ENCODE results near the gene KIN.
"Not testable (repeated sequence)": the region's sequence is repeated elsewhere in the genome, so short reads cannot be mapped to it uniquely, and the experiment has no call there.

KIN gene, protein sequence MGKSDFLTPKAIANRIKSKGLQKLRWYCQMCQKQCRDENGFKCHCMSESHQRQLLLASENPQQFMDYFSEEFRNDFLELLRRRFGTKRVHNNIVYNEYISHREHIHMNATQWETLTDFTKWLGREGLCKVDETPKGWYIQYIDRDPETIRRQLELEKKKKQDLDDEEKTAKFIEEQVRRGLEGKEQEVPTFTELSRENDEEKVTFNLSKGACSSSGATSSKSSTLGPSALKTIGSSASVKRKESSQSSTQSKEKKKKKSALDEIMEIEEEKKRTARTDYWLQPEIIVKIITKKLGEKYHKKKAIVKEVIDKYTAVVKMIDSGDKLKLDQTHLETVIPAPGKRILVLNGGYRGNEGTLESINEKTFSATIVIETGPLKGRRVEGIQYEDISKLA

DNA sequence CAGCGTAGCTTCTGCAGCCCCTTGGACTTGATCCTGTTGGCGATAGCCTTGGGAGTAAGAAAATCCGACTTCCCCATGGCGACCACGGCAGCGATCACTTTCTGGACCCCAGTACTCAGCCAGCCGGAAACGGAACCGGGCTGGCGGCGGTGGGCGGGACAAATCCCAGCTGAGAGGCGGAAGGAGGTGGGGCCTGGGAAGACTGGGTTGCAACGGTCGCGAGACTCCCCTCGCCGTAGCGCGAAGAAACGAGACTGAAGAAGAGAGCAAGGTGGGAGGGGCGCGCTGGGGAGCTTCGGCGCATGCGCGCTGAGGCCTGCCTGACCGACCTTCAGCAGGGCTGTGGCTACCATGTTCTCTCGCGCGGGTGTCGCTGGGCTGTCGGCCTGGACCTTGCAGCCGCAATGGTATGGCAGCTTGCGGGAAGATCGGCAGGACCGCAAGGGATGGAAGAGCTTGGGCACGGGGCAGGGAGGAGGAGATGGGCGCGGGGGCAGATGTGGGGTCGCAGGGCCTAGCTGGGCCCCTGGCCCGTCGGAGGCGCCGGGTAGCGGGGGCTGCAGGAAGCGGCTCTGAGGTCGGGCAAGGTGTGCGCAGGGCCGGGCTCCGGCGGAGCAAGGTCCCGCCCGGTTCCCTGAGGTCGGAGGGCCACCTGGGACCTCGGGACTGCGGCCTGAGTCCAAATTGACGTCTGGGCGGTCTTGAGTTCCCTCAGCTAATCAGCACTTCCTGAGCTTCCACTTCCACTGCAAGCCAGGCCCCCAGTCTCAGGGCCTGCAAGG is at the start of gene KIN, which contains the start of gene ATP5F1C:
TSS of gene KIN (minus strand) at position 137 of the 782 bp plus-strand sequence. CDS start at position 77, 60 bp downstream.
TSS of gene ATP5F1C (plus strand) at position 321 of the 782 bp plus-strand sequence. CDS start at position 352, 31 bp downstream.
- peak; percentile 74 for DNase-seq

DNA sequence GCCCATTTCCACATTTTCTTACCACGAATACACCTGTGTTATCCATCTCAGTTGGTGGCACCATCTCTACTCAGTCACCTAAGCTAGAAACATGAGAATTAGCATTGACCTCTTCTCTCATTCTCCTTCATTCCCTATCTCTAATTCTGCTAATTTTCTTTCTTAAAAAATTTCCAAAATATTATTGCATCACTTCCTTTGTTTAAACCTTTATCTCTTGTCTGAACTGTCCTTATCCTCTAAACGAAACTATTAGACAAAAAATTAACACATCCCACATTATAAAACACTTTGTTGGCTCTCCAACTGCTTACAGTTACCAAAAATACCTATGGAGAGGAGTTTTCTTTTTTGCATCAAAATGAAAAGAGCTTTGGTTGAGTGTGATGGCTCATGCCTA is 48.8 kb upstream of the KIN start:
- DNase-seq: no peak

DNA sequence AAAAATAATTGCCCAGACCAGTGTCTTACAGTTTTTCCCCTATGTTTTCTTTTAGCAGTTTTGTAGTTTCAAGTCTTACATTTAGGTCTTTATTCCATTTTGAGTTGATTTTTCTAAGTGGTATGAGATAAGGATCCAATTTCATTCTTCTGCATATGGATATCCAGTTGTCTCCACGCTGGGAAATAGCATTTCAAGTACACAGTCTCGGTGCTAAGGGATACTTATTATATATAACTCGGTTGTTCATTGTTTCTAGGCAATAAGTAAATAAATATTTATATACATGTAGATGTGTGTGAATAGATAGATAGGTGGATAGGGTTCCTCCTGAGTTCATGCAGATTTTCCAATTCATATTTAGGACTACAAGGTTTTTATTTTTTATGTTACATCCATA is 46.5 kb upstream of the KIN start:
- no peak for DNase-seq

DNA sequence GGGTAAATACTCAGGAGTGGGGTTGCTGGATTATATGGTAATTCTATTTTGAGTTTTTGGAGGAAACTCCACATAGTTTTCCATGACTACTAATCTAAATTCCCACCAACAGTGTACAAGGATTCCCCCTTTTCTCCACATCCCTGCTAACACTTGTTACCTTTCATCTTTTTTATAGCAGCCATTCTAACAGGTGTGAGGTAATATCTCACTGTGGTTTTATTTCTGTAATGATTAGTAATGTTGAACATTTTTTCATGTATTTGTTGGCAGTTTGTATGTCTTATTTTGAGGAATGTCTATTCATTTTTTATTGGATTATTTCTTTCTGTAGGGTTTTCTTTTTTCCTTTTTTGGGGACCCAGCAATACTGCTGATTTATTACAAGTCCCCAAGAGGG is 45.4 kb upstream of the KIN start:
- DNase-seq: no peak

DNA sequence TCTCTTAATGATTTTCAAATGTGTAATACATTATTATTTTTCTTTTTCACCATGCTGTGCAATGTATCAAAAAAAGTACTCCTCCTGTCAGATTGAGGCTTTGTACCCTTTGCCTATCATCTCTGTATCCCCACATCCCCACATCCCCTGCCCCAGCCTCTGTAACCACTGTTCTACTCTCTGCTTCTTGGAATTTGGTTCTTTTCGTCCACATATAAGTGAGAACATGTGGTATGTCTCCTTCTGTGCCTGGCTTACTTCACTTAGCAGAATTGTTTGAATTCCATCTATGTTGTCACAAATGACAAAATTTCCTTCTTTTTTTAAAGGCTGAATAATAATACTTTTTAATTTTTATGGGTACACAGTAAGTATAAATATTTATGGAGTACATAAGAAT is 44.3 kb upstream of the KIN start:
- no peak for DNase-seq

DNA sequence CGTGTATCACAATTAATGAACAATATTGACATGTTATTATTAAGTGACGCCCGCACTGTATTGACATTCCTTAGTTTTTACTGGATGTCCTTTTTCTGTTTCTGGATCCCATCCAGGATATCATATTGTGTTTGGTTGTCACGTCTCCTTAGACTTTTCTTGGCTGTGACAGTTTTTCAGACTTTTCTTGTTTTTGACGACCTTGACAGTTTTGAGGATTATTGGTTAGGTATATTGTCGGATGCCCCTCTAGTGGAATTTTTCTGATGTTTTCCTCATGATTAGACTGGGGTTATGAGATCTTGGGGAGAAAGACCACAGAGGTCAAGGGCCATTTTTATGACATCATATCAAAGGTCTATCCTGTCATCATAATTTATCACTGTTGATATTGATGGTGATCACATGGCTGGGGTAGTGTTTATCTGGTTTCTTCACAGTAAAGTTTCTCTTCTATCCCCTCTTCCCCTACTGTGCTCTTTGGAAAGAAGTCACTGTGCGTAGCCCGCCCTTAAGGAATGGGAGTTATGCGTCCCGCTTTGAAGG is 41.6 kb upstream of the KIN start:
- no peak for DNase-seq

DNA sequence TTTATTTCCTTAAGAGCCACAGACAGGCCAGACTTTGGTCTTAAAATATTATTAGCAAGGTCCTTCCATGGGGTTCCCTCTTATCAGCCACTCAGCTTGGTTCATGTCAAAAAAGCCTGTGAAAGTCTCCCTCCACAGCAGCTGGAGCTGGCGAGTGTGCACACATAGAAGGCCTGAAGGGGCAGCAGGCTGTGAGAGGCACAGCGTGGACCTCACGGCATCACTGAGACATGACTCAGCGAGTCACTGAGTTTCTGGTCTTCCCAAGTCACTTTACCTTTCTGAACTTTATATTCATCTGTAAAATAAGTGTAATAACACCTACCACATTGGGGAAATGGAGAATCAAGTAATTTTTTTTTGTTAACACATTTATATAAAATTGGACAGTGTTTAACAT is 39.2 kb upstream of the KIN start:
- DNase-seq: no peak

DNA sequence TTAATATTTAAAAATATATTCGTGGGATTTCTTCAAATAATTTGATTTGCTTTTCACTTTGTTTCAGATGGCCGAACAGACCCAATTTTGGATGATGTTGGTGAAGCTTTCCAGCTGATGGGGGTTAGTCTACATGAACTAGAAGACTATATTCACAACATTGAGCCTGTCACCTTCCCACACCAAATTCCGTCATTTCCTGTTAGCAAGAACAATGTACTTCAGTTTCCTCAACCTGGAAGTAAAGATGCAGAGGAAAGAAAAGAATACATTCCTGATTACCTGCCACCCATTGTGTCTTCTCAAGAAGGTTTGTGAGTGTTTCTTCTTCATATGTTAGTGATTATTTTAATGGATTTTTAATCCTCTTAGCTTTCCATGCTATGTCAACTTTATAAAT is 36.5 kb upstream of the KIN start:
- no peak for DNase-seq

DNA sequence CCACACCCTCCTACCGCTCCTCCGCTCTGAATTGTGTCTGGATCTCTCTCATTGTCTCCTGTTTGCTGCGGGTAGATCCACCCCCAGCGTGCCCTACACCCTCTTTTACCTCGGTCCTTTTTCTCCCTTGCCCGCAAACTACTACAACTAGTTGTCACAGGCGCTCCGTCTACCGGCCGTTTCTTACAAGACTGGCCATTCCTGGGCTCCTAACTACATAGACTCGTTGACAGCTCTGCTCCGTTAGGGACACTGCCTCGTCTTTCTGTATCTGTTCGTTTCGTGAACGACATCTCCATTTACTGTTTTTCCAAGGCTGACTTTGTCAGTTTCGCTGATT is 31.3 kb upstream of the KIN start:
- no peak for DNase-seq

DNA sequence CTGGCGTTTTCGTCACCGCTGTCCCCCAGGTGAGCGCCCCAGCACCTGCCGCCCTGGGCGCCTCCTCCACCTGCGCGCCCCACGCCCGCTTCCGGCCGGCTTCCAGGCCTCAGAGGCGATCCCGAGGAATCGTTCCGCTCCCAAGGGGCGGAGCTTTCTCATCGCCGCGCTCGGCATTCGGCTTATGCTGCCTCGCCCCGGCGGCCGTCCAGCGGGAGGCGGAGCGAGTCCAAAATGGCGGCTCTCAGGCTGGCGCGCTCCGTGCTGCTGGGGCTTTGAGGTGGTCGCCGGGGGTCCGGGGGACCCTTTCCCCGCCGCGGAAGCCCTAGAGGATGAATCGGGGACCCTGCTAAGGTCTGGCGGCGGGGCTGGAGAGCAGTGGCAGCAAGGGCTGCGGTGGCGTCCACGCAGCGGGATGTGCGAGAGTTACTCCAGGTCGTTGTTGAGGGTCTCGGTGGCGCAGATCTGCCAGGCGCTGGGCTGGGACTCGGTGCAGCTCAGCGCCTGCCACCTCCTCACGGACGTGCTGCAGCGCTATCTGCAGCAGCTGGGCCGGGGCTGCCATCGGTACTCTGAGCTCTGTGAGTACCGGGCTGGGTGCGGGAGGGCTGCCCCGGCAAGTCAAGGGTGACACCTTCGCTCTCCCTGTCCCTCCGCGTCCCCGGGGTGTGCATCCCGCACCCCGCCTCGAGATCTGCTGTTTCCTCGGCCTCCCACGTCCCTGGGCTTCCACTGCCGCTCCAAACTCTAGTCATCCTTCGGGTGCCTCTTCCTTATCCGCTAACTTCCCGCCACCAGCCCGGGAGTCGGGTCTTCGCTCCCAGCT is 30.7 kb upstream of the KIN start, which contains the start of gene TAF3:
TSS of gene TAF3 (plus strand) at position 211 of the 826 bp plus-strand sequence. CDS start at position 416, 205 bp downstream.
- peak; percentile 75 for DNase-seq

DNA sequence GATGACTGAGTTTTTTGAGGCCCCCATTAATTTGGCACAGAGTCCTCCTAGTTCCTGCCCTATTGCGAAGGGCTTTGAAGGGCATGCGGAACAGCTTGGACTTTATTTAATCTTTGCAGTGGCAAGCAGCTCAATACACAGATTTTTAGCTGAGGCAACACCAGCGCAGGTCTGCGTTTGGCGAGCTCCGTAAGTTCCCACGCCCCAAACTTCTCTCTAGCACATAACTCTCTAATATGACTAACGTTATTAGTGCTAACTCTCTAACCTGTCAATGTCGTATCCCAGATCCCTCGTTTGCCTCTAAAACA is 30.1 kb upstream of the KIN start:
- no peak for DNase-seq

DNA sequence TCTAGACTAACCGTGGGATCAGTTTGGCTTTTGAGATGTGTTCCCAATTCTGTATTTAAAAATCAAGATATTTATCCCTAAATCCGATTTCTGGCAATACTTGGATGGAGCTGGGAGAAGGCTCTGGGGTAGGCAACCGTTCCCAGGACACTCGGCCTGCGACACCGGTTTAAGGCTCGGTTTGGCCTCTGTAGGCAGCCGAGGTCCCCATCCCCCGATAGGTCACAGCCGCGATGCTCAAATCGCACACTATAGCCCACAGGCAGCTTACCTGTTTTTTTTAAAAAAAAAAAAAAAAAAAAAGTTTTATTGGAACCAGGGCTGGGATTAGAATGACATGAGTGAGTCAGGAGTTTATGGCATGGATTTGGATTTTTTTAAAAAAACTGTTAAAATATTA is 29.8 kb upstream of the KIN start:
- no peak for DNase-seq

DNA sequence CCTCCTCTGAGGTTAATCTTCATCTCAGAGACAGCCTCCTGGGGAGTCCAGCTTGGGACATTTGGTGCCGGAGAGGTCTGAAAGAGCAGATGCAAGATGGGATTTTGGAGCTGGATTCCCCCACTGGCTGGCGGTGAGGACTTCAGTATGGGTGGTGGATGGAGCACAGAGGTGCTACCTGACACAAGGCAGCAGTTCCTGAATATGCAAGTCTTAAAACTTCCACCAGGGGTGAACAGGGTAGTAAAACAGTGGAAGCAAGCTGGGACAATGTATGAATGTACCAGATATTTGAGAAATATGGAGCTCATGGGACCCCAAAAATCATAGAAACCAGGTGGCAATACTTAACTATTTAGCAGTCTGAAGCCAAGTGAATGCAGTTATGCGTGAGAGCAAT is 25.7 kb upstream of the KIN start:
- DNase-seq: no peak

DNA sequence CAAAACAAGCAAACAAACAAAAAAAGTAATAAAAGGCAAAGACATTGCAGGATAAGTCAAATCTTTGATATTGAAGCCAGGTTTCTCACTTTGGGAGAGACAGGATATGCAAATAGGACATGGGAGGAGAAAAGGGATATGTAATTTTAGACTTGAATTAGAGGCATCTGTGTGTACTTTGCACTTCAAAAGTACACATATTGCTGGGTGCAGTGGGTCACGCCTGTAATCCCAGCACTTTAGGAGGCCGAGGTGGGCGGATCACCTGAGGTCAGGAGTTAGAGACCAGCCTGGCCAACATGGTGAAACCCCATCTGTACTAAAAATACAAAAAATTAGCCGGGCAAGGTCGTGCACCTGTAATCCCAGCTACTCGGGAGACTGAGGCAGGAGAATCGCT is 23.9 kb upstream of the KIN start:
- not testable (repeated sequence) for DNase-seq

DNA sequence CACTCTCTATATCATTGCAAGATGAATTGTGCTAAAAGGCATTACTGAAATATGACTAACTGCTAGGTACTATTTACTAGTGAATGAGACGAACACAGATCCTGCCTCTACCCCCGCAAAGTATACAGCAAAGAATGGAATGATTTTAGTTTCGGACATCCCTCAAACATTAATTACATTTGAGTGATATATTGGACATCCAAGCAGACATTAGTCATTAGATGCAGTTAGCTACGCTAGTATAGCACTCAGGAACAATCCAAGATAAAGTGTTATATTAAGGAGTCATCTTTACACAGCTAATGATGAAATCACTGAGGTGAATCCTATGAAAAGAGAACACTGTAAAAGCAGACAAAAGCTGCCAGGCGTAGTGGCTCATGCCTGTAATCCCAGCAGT is 23.2 kb upstream of the KIN start:
- no peak for DNase-seq

DNA sequence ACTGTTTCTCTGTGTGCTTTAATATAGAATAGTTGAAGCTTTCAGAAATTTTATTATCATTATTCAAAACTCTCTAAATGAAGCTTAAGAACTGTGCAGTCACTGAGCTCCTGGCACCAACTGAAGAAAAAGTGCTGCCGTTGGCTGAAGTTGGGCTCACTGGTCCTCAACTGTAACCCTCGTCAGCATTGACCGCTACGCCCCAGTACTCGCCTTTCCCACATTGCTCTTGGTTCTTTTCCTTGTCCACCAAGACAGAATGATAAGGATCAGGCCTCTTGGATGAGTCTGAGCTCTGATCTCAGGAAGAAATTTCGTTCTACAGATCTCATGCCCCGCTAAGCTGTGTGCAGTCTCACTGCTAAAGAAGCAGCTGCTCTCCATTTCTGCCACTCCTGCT is 22.6 kb upstream of the KIN start:
- no peak for DNase-seq

DNA sequence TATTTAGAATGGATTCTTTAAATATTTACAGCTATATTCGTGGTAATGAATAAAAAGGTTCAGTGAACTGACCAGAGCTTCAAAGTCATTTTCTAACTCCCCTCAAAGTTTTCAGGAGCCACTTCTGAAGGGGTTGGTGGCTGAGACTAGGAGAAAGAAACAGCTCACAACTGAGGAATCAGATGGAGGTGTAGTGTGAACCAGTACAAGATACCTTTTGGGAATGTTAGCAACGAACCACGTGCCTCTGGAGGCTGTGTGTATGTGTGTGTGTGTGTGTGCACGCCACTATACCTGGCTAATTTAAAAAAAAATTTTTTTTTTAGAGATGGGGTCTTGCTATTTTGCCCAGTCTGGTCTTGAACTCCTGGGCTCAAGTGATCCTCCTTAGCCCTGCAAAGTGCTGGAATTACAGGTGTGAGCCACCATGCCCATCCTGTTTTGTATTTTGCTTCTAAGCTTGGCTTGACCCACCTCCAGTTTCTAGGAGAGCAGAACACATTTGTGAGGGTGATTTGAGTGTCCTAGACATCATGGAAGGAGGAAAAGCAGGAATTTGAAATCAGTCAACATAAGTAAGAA is 21.0 kb upstream of the KIN start:
- DNase-seq: no peak

DNA sequence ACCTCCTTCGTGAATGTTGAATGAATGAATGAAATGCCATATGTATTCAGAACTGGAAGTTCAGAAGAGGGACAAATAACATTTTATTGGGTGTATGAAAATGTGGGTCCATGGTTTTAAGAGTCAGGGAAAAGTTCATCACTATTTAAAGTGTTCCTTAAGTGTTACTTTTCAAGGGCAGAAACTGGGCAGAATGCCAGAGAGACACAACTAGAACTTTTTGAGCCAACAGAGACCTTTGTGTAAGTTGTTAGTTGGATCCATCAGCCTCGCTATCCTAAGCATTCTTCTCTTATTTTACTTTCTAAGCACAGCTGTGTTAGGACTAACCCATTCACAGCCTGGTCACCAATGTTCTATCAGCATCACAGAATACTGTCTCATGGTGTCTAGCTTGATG is 16.9 kb upstream of the KIN start:
- DNase-seq: no peak

DNA sequence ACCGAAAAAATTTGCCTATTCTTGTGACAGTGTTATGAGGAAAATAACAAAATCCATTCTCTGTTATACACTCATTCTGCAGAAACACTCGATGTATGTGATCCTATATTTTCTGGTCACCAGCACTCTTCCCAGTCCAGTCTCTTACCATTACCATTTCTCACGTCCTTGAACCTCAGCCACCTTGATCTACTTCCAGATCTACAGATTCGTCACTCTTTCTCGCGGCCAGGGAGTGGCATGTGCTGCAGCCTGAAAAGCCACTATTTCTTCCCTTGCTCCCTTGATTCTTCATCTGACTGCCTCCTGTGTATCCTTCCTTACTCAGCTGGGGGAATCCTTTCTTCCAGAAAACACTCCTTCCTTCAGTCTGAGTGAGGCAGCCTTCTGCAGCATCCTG is 16.4 kb upstream of the KIN start:
- no peak for DNase-seq

DNA sequence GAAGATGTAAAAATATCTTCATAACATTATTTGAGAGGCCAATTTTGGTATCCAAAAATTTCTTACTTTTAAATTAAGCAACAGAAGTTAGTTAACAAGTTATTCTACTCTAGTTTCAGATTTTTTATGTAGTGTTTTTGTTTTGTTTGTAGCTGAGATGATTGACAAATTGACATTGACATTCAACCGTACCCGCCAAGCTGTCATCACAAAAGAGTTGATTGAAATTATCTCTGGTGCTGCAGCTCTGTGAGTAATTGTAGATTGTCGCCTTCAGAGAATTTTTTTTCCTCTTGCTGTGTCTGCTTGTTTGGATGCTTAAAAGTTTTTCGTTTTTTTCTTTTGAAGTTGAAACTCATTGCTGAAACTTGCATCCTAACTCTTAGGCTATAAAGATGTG is 14.8 kb upstream of the KIN start:
- DNase-seq: no peak

DNA sequence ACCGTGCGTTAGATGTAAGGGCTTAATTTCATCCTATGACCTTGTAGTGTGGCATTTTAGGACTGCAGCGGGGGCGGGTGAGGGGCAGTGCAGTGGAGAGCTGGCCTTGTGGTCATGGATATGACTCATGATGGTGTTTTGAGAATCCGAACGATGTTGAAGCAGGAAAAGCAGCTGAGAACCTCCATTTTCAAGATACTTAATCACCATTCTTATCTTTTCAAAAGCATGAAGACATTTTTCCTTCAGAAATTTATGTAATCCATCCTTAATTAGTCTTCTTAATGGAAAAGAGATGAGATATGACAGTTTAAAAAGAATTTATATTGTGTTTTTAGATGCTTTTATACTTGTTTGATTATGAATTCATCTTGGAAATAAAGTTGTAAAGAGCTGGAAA is 9.8 kb upstream of the KIN start:
- DNase-seq: no peak

DNA sequence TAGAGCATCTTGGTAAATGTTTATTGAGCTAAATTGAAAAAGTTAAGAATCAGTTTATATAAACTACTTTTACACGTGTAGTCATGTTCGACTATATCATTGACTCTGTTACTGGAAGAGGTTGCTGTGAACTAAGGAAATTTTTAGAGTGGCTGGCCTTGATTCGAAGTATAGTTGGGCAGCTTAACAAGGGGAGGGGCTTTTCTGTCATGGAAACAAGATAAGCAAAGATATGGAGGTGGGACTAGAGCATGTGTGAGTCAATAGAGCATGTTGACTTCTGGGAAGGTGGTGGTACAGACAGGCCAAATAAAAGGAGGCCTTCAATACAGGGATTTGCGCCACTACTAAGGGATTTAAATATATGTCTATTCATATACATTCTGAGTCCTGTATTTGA is 7.8 kb upstream of the KIN start:
- no peak for DNase-seq
